Dermis microvascular lymphatic vessel endothelial cell (primary cell): ENCODE data around the gene CYP2W1. TPM values are rescaled to one million over a fixed set of nuclear protein-coding genes. Genes with fewer than 3 reads are reported as not detected.
A peak's percentile ranks its signal among the peaks of the same experiment; 100 is the strongest.

Experiments used
- DNase-seq, 2 donors: peaks; one replicate each; pipeline versions ENCODE4 v3.0.0 to v3.0.0-alpha.2; 2010; ENCODE audit warnings: low read depth in 2 of 2
- total RNA-seq: library from RNA; depleted of rRNA; stranded (reverse); fragments of >200 nt; gene quantifications from 2 replicates; pipeline ENCODE4 v1.2.1, GENCODE V29; 2014

CYP2W1 gene
- total RNA-seq, 1 donor from 2014 or later = not detected

DNA sequence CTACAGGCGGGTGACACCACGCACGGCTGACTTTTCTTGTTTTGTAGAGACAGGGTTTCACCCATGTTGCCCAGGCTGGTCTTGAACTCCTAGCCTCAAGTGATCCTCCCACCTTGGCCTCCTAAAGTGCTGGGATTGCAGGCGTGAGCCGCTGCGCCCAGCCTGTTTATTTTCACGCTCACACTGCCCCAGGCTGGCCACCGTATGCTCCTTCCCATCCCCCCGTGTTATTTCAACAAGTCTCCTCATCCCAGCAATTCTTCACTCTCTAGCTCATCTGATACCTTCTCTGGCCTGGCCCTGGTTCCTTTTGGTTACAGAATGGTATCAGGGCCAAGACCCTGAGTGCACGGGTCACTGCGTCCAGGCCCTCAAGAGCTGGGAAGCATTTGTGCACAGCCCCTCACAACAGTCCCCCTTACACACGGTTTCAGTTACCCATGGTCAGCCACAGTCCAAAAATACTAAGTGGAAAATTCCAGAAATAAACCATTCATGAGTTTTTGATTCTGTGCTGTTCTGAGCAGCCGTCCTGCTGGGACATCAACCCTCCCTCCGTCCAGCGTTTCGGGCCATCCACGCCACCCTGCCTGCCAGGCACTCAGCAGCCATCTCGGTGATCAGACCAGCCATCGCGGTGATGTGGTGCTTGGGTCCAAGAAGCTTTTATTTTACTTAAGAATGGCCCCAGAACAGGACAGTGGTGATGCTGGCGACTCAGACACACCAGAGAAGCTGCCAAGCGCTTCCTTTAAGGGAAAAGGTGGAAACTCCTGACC lies 16.5 kb upstream of the CYP2W1 start:
- no peak for DNase-seq

DNA sequence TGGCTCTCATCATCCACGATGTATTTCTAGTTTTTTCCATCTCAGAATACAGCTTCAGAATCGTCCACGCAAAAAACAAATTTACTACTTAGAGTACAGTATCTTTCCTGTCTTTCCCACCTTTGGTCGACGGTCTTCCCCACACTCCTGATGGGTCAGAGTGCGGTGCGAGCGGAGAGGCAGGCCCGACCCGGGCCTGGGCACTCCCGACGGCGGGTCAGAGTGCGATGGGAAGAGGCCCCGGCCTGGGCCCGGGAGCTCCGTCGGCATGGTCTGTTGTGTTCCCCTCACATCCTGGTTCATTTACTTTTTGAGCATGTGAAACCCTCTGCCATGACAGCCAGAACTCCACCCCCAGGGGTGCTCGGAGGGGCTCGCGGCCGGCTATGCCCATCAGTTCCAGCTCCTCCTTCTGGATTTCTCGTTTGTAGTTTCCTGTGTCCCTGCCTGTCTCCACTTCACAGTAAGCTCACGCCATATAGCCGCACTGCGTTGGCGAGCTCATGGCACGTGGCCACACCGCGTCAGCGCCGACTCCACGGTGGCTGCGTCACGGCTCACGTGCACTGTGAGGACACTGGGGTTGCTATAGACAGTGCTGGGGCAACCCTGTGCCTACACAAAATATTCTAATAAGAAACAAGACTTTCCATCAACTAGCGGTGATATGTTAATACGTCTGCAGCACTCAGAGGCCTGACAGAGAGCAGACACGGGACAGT lies 15.5 kb upstream of the CYP2W1 start:
- DNase-seq = no peak

DNA sequence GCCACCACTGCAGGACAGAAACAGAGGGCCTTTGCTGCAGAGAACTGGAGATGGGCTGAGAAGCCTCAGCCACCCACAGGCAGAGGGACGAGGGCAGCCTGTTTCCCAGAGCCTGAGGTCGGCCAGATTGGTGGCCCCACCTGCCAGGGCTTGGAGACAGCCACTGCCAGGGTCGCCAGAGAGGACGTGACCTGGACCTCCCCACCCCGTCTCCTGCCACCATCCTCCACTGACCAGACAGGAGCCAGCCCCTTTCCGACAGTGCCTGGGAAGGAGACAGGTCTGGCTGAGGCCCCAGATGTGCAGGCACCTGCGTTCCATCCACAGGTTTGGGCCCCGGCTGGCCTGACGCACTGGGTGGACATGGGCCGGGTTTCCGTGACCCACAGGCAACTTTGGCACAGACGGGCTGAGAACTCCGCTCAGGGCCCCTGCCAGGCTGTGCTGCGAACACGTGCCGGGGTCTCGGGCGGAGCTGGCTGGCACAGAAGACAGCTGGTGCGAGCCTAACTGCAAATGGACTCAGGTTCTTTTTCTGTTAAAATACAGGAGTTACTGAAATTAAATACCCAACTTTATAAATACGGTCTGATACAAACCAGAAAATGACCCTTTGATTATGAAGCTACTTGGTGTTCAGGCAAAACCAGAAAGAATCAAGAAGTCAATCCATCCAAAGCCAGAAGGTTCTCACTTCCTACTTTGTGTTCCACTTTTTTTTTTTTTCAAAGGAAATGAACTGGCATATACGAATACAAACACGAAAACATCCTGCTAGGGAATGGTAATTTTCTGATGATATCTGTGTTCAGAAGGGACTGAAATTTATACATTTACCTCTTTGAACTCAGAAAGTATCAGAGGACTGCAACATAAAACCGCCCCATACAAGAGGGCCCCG lies 14.5 kb upstream of the CYP2W1 start:
- no peak for DNase-seq

DNA sequence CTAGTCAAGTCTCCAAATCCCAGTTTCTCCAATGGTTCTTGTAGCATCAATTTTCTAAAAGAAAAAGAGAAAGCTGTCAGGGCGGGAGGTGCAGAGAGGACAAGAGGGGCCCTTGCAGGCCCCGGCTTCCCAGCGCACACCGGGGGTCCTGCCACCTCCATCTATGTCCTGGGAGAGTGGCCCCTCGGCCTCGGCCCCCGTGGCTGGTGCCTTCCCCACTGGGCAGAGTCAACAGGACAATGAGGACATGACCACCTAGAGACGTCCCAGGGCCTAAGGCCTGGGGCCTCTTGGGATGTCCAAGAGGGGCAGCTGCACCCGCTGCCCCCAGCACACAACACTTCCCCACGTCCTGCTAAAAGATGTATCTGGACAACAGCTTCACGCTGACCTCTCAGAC lies 13.6 kb upstream of the CYP2W1 start:
- no peak for DNase-seq

DNA sequence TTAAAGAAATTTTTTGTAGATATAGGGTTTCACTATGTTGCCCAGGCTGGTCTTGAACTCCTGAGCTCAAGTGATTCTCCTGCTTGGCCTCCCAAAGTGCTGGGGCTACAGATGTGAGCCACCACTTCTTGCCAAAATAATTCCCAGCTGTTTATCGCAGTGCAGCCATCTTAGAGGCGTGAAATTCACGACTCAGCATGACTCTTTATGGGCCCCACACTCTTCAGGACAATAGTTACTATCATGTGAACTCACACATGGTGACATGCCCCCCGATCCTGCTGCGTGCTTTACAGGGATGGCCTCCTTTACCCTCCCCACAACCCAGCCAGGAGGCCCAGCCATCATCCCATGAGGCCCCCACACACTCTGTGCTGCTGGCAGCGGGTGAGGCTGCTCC lies 12.2 kb upstream of the CYP2W1 start:
- no peak for DNase-seq

DNA sequence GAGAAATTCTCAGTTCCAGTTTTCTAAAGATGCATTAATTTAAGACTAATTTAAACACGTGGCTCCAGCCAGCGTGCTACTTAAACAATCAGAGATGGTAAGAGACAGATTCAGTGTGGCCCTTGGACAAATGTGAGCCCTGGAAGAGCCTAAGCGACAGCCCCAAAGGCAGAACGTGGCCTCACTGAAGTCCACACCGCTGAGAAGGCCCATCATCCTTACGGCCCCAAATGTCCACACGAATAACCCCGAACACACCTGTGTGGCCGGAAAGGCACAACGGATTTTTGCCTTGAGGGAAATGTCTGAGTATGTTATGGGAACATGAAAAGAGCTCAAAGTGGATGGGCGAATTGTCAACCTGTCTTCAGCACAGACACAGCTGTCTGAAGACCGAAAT lies 10.9 kb upstream of the CYP2W1 start:
- no peak for DNase-seq

DNA sequence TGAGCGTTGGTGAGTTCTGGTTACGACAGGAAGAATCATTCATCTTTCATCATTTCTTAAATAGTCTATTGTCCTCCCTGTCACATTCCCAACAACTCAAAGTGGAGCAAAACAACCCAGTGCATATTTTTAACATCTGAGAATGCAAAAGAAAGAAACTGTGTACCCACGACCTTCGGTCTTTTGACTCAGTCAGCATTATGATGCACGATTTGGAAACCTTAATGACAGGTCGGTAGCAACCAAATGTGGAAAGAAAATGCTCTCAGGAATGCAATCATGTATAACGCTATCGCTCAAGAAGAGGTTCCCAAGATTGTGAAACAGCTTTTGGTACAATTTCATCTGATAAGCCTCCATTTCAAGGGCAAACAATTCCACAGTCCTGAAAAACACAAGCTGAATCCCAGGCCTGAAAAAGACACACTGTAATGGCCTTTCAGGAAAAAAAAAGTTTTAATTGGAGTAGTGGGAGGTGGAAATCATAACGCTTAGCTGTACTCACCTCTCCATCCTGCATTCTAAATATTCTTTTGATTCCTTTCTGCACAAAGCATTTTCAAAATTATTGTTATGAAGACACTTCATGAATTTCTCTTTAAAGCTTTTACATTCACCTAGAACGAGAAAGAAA lies 10.2 kb upstream of the CYP2W1 start:
- DNase-seq = peak in 1 of 2 donors; percentile 74

DNA sequence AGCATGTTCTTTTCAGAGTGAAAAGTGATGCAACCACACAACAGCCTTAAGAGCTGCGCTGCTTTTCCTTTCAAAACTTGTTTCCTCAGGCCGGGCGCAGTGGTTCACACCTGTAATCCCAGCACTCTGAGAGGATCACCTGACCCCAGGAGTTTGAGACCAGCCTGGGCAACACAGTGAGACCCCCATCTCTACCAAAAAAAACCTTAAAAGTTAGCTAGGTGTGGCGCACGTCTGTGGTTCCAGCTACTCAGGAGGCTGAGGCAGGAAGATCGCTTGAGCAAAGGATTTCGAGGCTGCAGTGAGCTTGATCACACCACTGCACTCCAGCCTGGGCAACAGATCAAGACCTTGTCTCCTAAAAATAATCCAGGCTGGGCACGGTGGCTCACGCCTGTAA lies 9.7 kb upstream of the CYP2W1 start:
- DNase-seq = no peak

DNA sequence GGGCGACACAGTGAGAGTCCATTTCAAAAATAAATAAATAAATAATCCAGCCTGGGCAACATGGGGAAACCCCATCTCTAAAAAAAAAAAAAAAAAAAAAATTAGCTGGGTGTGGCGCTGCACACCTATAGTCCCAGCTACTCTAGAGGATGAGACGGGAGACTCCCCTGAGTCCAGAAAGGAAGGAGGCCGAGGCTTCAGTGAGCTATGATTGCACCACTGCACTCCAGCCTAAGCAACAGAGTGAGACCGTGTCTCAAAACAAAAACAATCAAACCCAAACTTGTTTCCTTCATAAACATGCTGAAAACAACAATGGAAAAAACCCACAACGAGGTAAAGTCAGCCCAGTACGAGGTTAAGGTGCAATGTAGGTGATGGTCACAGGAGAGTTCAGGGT lies 8.8 kb upstream of the CYP2W1 start:
- DNase-seq = no peak

DNA sequence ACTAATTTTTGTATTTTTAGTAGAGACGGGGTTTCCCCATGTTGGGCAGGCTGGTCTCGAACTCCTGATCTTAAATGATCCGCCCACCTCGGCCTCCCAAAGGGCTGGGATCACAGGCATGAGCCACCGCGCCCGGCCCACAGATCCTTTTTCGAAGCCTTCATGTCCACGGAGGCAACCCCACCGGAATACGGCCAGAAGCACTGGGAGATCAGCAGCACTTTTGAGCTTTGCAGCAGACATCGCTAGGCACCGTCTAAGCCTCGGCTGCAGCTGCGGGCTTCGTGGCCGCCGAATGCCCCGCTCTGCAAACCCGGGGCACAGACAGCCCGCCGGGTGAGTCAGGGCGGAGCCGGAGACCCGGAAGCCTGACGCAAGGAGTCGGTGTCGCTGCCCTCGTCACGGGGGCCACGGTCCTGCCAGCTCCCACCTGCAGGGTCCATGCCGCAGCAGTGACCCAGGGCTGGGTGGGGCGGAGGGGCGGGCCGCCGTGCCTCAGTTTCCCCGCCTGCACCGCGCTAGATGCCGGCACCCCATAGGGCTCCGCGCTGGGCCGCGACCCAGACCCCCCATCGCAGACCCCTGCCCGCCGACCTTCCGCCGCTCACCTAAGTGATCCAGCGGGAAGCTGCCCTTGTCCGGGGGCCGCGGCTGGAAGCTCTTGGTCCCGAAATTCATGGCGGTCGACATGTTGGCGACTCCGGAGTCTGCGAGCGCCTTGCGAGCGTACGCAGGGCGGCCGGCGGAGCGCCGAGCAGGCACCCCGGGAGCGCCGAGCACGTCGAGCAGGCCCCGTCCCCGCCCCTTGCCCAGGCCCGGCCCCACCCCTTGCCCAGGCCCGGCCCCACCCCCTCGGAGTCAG lies 7.9 kb upstream of the CYP2W1 start, which contains the start of gene COX19:
Gene COX19 (minus strand): TSS at position 730 of the 862 bp plus-strand sequence. CDS start 40 bp downstream, at position 690.
- peak; percentile 75 to 91 for DNase-seq

DNA sequence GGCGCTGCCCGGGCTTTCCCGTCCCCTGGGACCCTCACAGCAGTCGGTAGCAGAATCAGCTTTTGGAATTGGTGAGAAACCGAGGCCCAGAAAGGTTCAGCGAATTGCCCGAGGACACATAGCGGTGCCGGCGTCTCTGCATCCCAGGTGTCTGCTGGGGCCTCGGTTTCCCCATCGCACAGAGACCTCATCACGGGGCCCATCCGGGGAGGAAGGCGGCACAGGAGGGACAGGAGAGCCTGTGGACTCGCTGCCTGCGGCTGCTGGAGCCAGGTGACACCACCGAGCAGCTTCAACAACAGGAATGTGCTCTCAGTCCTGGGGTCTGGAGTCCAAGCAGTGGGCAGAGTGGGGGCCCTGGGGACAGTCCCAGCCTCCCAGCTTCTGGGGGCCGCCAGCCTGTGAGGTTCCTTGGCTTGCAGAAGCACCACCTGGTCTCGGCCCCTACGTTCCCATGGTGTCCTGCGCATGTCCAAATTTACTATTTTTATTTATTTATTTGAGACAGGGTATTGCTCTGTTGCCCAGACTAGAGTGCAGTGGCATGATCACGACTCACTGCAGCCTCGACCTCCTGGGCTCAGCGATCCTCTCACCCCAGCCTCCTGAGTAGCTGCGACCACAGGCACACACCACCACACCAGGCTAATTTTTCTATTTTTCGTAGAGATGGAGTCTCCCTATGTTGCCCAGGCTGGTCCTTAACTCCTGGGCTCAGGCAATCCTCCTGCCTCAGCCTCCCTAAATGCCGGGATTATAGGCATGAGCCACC lies 7.1 kb upstream of the CYP2W1 start:
- no peak for DNase-seq

DNA sequence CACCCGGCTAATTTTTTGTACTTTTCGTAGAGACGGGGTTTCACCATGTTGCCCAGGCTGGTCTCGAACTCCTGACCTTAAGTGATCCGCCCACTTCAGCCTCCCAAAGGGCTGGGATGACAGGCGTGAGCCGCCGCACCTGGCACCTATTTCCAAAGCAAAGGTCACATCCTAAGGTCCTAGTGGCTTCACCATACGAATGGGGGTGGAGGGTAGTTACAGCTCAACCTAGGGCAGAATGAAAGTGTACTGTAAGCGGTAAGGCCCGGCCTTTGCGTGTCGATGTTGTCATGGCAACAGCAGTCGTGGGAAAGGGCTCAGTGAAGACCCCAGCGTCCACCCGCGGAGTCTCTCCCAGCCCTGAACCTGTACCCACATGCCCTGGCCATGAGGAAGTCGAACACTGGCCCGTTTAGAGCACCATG lies 6.1 kb upstream of the CYP2W1 start:
- DNase-seq = no peak

DNA sequence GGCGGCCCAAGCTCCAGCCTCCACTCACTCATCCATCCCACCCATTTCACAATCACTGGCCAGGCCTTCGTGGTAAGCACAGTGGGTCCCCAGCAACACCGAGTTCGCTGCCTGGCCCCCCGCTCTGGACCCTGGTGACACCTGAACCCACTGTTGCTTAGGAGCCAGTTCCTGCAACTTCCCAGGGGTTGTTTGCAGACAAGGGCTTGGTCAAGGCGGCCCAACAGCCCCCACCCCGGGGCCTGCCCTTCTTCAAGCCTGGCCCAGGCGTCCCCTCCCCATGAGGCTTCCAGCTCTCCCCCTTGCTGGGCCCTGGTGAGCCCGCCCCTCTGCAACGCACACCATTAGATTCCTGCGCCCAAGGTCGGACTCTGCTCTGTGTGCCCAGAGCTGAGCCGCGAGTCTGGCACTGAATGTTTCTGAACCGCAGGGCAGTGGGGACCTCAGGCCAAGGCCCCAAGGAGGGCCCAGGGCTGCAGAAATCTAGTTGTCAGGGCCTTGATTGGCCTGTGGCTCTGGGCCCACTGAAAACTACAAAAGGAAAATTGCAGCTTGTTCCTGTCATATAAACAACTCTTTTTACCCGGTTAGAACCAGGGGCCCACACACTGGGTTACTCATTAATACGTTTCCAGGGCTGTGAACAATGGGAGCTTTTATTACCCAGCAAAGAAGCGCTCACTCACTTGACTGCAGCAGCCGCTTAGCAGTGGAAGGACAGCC lies 5.5 kb upstream of the CYP2W1 start:
- DNase-seq = no peak

DNA sequence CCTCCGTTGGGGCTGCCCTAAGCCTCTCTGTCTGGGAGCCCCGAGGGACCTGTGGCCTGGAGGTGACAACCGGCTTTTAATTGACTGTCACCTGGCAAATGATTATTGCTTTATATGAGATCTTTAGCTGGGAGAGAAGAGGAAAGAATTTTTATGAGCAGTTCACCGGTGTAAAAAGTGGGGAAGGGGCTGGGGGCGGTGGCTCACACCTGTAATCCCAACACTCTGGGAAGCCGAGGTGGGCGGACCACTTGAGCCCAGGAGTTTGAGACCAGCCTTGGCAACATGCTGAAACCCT lies 5.0 kb upstream of the CYP2W1 start:
- no peak for DNase-seq

DNA sequence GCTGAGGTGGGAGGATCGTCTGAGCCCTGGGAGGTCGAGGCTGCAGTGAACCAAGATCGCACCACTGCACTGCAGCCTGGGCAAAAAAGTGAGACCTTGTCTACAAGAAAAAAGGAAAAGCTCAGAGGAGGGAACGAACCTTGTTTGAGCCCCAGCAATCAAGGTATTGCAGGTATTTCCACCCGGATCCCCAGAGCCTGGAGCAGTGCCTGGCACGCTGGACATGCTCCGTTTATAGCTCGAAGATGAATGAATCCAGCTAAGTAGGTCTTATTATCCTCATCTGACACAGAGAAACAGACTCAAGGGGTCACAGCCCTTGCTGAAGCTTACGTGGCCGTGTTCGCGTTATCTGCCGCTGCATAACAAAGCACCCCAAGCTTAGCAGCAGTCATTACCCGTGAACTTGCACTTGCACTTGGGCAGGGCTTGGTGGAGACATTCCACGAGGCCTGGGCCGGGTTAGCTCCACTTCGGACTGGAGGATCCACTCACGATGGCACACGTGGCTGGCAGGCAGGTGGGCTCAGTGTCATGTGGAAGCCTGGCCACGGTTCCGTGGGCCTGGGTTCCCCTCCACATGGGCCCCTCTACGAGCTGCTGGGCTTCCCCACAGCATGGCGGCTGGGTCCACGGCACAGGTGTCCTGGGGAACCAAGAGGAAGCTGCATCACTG lies 4.4 kb upstream of the CYP2W1 start:
- no peak for DNase-seq

DNA sequence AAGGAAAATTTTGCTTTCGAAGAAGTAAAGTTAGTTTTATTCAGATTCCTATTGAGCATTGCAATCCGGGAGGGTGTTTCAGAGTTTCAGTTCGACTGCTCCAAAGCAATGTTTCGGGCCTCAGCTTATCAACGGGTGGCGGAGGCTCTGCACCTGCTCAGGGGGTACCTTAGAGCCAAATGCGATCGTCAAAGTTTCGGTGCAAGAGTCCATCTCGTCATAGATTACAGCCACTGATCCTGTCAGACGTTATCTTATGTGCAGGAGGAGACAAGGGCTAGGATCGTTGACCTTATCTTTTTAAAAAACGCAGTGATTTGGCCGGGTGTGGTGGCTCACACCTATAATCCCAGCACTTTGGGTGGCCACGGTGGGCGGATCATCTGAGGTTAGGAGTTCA lies 3.8 kb upstream of the CYP2W1 start:
- DNase-seq = no peak

DNA sequence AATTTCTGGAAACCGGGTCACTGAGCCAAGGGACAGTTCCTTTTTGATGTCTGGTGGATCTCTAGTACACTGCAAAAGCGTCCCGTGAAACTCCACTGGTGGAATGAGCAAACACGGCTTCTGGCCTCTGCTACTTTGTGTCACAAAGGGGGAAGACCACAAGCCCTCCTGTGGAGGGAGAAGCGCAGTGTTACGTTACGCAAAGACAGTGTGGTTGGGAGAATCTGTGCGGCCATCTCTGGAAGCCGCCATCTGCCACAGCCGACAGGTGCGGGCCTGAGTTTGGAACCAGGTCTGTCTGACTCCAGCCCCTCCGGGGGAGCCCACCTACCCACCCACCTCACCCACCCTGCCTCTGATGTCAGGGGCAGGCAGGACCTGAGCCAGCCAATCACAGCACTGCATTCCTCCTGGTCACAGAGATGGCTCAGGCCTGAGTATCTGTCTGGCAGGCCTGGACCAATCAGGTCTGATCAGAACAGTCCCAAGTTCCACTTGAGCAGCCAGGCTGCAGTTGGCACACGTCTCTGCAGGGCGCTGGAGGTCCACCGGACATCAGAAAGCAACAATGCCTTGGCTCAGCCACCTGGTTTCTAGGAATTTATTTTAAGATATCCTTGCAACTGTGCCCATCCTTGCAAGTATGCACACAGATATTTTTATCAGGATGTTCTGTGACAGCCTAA lies 3.0 kb upstream of the CYP2W1 start:
- DNase-seq = peak in 1 of 2 donors; percentile 25
